GM12878 (cell line): ENCODE results near the gene TRAPPC6A.

Experiments
- CREM ChIP-seq: IDR thresholded peaks from 2 replicates; pipeline ENCODE4 v1.6.1; 2014; ENCODE audit warnings: antibody characterized with exemption, low read depth
- JUNB ChIP-seq: IDR thresholded peaks from 2 replicates; pipeline ENCODE4 v1.6.1; 2016; ENCODE audit warnings: antibody characterized with exemption, mild to moderate bottlenecking
- JUND ChIP-seq: IDR thresholded peaks from 2 replicates; pipeline ENCODE4 v1.6.1; 2012; ENCODE audit warnings: low read depth, mild to moderate bottlenecking, low read length, improper control_type of control experiment, moderate library complexity
- RBBP5 ChIP-seq: fragments of 200-600 bp; sonication (generic); conservative IDR thresholded peaks from 2 replicates; pipeline ENCODE4 v1.6.1; 2016
- TCF3 ChIP-seq: IDR thresholded peaks from 2 replicates; pipeline ENCODE4 v1.6.1; 2012; ENCODE audit warnings: low read depth, mild to moderate bottlenecking, low read length, borderline replicate concordance; ENCODE audit not compliant: insufficient read depth
- TF ChIP-seq, protein P1 (sequence below): IDR thresholded peaks from 2 replicates; pipeline ENCODE4 v1.6.1; 2012; ENCODE audit warnings: low read depth, low read length, improper control_type of control experiment

DNA sequence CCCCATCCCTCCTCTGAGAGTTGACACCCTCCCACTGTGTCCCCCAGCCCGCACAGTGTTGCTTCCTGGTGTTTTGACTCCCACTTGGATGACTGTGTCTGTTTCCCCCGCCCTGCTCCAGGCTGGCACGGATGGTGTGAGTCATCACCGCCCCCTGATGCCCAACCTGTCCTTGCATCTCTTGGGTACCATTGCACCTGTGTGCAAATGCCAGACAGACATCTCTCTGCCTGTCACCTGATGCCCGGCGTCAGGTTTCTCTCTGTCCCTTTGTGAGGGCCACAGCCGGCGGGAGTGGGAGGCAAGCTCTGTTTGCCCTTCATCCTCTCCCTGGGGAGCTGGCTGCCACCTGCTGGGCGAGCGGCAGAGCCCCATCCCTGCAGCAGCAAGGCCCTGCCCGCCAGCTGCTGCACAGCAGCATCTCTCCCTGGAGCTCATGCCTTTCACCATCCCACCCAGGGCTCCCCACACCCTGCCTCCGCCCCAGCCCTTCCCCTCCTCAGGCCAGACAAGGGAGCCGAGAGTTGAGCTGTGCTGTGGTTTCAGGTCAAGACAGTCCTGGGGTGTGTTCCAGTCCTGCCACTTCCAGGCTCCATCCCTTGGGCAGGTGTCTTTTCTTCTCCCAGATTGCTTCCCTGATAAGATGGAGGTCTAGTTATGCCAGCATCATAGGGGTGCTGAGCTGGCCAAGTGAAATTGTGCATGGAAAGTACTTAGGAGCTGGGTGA lies 47.0 kb downstream of the TRAPPC6A start:
- no peak for TF ChIP-seq JUNB
- TF ChIP-seq RBBP5 = no peak
- TF ChIP-seq JUND = no peak
- TF ChIP-seq CREM = no peak
- TF ChIP-seq TCF3 = 0 out of 2 replicates have a peak, but pooled peaks have one; percentile 8
- TF ChIP-seq, protein P1, sequence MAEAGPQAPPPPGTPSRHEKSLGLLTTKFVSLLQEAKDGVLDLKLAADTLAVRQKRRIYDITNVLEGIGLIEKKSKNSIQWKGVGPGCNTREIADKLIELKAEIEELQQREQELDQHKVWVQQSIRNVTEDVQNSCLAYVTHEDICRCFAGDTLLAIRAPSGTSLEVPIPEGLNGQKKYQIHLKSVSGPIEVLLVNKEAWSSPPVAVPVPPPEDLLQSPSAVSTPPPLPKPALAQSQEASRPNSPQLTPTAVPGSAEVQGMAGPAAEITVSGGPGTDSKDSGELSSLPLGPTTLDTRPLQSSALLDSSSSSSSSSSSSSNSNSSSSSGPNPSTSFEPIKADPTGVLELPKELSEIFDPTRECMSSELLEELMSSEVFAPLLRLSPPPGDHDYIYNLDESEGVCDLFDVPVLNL = no peak
